Measurements from ENCODE around the gene SLC35E4. TPM values are rescaled to one million over a fixed set of nuclear protein-coding genes. Genes with fewer than 3 reads are reported as not detected.
"Not testable (repeated sequence)": the region's sequence is repeated elsewhere in the genome, so short reads cannot be mapped to it uniquely, and the experiment has no call there.

The SLC35E4 gene
- total and polyA plus RNA-seq, 2 experiments from 2014 or later, result 1.4 to 5.5 TPM

GRCh38 chr22:30615543-30615954 lies 20.0 kb upstream of the SLC35E4 start:
- Histone ChIP-seq H3K4me3 (no peak overlapping the region), H3K79me2 (no peaks in the 10 kb centered on the region), H3K9me2 (replicated peaks; ENCODE audit: insufficient read depth) (no peaks in the 10 kb centered on the region), H3K36me3 (replicated peaks; ENCODE audit: insufficient read depth, low read depth) (no peaks in the 10 kb centered on the region), H2AFZ (no peak overlapping the region), H3K27me3 (no peaks in the 10 kb centered on the region), H3K9me3 (ENCODE audit: low read depth) (no peaks in the 10 kb centered on the region), H4K20me1 (ENCODE audit: insufficient read depth, poor library complexity, severe bottlenecking) (no peaks in the 10 kb centered on the region), H3K4me2 (no peak overlapping the region), H3K27ac (no peak overlapping the region), H3K4me1 (ENCODE audit: insufficient read depth) (no peaks in the 10 kb centered on the region)
- TF ChIP-seq CTCF (IDR thresholded peaks at IDR 0.05; ENCODE audit: poor library complexity) (no peak), EZH2 (IDR thresholded peaks at IDR 0.05; ENCODE audit: borderline replicate concordance) (no peak), EZH2phosphoT487 (IDR thresholded peaks at IDR 0.05; ENCODE audit: low read depth, severe bottlenecking, unreplicated experiment) (no peak)
- 83% methylated on average over 7 of the region's 7 CpGs for WGBS (ENCODE audit: low lambda C conversion rate, missing lambda C conversion rate)
- no peak for DNase-seq (ENCODE audit: low spot score)

GRCh38 chr22:30617819-30618218 lies 17.8 kb upstream of the SLC35E4 start:
- 91% methylated on average over 6 of the region's 6 CpGs for WGBS (ENCODE audit: low lambda C conversion rate, missing lambda C conversion rate)
- TF ChIP-seq EZH2phosphoT487 (IDR thresholded peaks at IDR 0.05; ENCODE audit: low read depth, severe bottlenecking, unreplicated experiment), result no peak
- TF ChIP-seq EZH2 (IDR thresholded peaks at IDR 0.05; ENCODE audit: borderline replicate concordance), result no peak
- TF ChIP-seq CTCF (IDR thresholded peaks at IDR 0.05; ENCODE audit: poor library complexity), result no peak
- no peaks in the 10 kb centered on the region for H3K9me2 ChIP-seq (replicated peaks; ENCODE audit: insufficient read depth)
- DNase-seq (ENCODE audit: low spot score), result no peak
- no peak overlapping the region for H3K4me3 ChIP-seq
- no peaks in the 10 kb centered on the region for H3K4me1 ChIP-seq (ENCODE audit: insufficient read depth)
- no peaks in the 10 kb centered on the region for H3K9me3 ChIP-seq (ENCODE audit: low read depth)
- H2AFZ ChIP-seq, result no peak overlapping the region
- no peaks in the 10 kb centered on the region for H4K20me1 ChIP-seq (ENCODE audit: insufficient read depth, poor library complexity, severe bottlenecking)
- no peak overlapping the region for H3K27ac ChIP-seq
- H3K4me2 ChIP-seq, result no peak overlapping the region
- H3K79me2 ChIP-seq, result no peaks in the 10 kb centered on the region
- H3K36me3 ChIP-seq (replicated peaks; ENCODE audit: insufficient read depth, low read depth), result no peaks in the 10 kb centered on the region
- no peaks in the 10 kb centered on the region for H3K27me3 ChIP-seq

GRCh38 chr22:30619909-30620308 lies 15.7 kb upstream of the SLC35E4 start:
- not testable (repeated sequence) for H3K4me1 ChIP-seq (ENCODE audit: insufficient read depth); H3K27me3 ChIP-seq; H3K9me2 ChIP-seq (replicated peaks; ENCODE audit: insufficient read depth); H4K20me1 ChIP-seq (ENCODE audit: insufficient read depth, poor library complexity, severe bottlenecking); H3K4me3 ChIP-seq; H3K79me2 ChIP-seq; H3K4me2 ChIP-seq; H3K9me3 ChIP-seq (ENCODE audit: low read depth); H2AFZ ChIP-seq; H3K36me3 ChIP-seq (replicated peaks; ENCODE audit: insufficient read depth, low read depth); H3K27ac ChIP-seq; DNase-seq (ENCODE audit: low spot score)
- WGBS (ENCODE audit: low lambda C conversion rate, missing lambda C conversion rate), result 91% methylated on average over 6 of the region's 6 CpGs

GRCh38 chr22:30626413-30626812 lies 9.2 kb upstream of the SLC35E4 start:
- no peak overlapping the region for H3K27ac ChIP-seq
- H3K9me3 ChIP-seq (ENCODE audit: low read depth), result no peaks in the 10 kb centered on the region
- H3K27me3 ChIP-seq, result no peaks in the 10 kb centered on the region
- TF ChIP-seq EZH2phosphoT487 (IDR thresholded peaks at IDR 0.05; ENCODE audit: low read depth, severe bottlenecking, unreplicated experiment) (no peak), CTCF (IDR thresholded peaks at IDR 0.05; ENCODE audit: poor library complexity) (no peak), EZH2 (IDR thresholded peaks at IDR 0.05; ENCODE audit: borderline replicate concordance) (no peak)
- no peak overlapping the region for H3K4me3 ChIP-seq
- H3K4me1 ChIP-seq (ENCODE audit: insufficient read depth), result no peaks in the 10 kb centered on the region
- H3K36me3 ChIP-seq (replicated peaks; ENCODE audit: insufficient read depth, low read depth), result no peaks in the 10 kb centered on the region
- H2AFZ ChIP-seq, result no peak overlapping the region
- no peak for DNase-seq (ENCODE audit: low spot score)
- no peaks in the 10 kb centered on the region for H4K20me1 ChIP-seq (ENCODE audit: insufficient read depth, poor library complexity, severe bottlenecking)
- no peaks in the 10 kb centered on the region for H3K79me2 ChIP-seq
- WGBS (ENCODE audit: low lambda C conversion rate, missing lambda C conversion rate), result 83% methylated on average over 5 of the region's 5 CpGs
- H3K9me2 ChIP-seq (replicated peaks; ENCODE audit: insufficient read depth), result no peaks in the 10 kb centered on the region
- no peak overlapping the region for H3K4me2 ChIP-seq

Data from hepatocyte (in vitro differentiated cells).